Measurements from ENCODE around the gene HOXC6.
A peak's percentile ranks its signal among the peaks of the same experiment; 100 is the strongest.

HOXC6 gene

DNA sequence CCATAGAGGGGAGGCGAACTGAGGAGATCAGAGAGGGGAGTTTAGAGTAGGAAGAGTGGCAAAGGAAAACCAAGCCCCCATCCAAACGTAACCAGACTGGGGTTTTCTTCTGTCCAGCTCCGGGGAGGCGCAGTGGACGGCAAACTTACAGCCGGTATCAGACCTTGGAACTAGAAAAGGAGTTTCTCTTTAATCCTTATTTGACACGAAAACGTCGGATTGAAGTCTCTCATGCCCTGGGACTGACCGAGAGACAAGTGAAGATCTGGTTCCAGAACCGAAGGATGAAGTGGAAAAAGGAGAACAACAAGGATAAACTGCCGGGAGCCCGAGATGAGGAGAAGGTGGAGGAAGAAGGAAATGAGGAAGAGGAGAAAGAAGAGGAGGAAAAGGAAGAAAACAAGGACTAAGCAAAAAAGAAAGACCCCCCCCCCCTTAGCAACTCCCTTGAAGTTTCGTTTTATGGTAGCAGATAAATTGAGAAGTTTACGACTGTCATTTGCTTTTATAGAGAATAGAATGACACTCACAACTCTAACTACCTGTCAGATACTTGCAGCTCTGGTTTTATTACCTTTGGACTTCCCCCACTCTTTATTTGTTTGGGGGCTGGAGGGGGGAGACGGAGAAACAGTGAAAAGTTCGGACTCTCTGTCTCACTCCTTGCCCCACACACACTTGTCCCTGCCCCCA lies 17.1 kb upstream of the HOXC6 start:
- H3K23ac ChIP-seq (ENCODE audit: low read length in 2 of 2), result peak overlapping the region in 1 of 2 experiments; percentile 36
- peak overlapping the region; percentile 85 for H3K4me2 ChIP-seq (ENCODE audit: low read length, poor library complexity, severe bottlenecking)

DNA sequence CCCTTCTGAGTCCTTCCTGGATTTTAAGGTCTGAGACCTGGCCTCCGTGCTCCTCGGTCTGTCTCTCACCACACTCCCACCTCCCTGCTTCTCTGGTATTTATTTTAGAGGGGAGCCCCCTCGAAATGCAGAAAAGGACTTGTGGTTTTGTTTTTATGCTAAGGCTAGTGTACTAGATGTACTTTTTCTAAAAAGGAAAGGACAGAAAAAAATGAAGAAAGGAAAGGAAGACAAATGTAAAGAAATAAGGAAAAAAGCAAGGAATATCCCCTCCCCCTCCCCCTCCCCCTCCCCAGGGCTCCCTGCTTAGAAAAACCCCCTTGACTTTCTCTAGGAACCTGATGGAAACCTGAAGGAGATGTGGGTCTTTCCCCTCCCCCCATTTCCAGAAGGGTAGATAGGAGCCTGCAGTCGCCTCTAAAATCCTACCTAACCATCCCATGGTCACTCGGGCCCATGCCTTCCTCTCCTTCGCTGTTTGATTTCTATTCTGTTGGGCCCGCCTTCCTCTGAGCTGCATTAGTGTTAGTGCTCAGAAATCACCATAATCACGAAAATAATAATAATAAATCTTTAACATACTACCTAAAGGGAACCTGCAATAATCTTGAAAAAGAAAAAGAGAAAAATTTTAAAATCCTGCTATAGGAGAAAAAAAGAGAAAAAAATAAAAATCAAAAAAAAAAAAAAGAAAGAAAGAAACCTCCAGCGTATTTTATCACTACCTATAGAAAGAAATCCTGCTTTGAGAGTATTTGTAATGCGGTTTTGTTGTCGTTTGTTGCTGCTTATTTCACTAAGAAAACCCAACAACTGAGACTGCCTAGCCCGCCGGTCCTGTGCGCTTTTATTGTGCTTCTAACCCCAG lies 16.3 kb upstream of the HOXC6 start:
- peak overlapping the region; percentile 98 for H3K27ac ChIP-seq (ENCODE audit: low read length, poor library complexity, severe bottlenecking)
- H3K9ac ChIP-seq (ENCODE audit: low read length), result peak overlapping the region; percentile 96
- H3K4me1 ChIP-seq (ENCODE audit: control insufficient read depth, insufficient read depth, low read depth, low read length), result peaks cover 32% of the 10 kb centered on the region
- H2BK5ac ChIP-seq (ENCODE audit: low read depth, low read length, poor library complexity, severe bottlenecking), result no peak overlapping the region
- no peak overlapping the region for H2BK15ac ChIP-seq (ENCODE audit: low read depth, poor library complexity, severe bottlenecking)
- 24% methylated on average over 4 of the region's 14 CpGs for WGBS
- peak overlapping the region; percentile 60 for H4K8ac ChIP-seq (ENCODE audit: low read length)
- H3K4me3 ChIP-seq (ENCODE audit: insufficient read depth in 1 of 2, low read depth in 1 of 2, low read length in 2 of 2), result peak overlapping the region in 1 of 2 experiments; percentile 85
- peak overlapping the region in 1 of 2 experiments; percentile 36 for H3K23ac ChIP-seq (ENCODE audit: low read length in 2 of 2)
- H2AK5ac ChIP-seq (ENCODE audit: low read length, severe bottlenecking), result peak overlapping the region; percentile 75
- no peak overlapping the region for H2BK120ac ChIP-seq (ENCODE audit: low read depth, low read length)
- H3K9me3 ChIP-seq (ENCODE audit: control insufficient read depth, low read length), result no peaks in the 10 kb centered on the region
- H3K27me3 ChIP-seq (ENCODE audit: control insufficient read depth in 1 of 2, insufficient read depth in 1 of 2, low read length in 2 of 2), result no peaks in the 10 kb centered on the region
- peak overlapping the region in 1 of 2 experiments; percentile 83 for H3K18ac ChIP-seq (ENCODE audit: low read depth in 1 of 2, low read length in 2 of 2)
- H3K79me1 ChIP-seq (replicated peaks; ENCODE audit: low read length, poor library complexity, severe bottlenecking), result no peaks in the 10 kb centered on the region
- peak overlapping the region; percentile 85 for H3K4me2 ChIP-seq (ENCODE audit: low read length, poor library complexity, severe bottlenecking)
- H2AFZ ChIP-seq (ENCODE audit: low read depth, low read length), result no peak overlapping the region
- H2BK12ac ChIP-seq (ENCODE audit: low read length in 2 of 2), result no peak overlapping the region
- H4K91ac ChIP-seq (ENCODE audit: low read length), result no peak overlapping the region
- H3K36me3 ChIP-seq (ENCODE audit: control insufficient read depth in 1 of 2, insufficient read depth in 2 of 2, low read depth in 1 of 2, low read length in 2 of 2), result no peaks in the 10 kb centered on the region
- peak overlapping the region in 1 of 2 experiments; percentile 80 for H3K4ac ChIP-seq (ENCODE audit: low read depth in 1 of 2, low read length in 2 of 2)
- no peak for DNase-seq
- H3K14ac ChIP-seq (ENCODE audit: low read length in 2 of 2), result peak overlapping the region in 1 of 2 experiments; percentile 36

More for the DNA sequence above, 17.1 kb upstream of the HOXC6 start:
- Histone ChIP-seq H4K8ac (ENCODE audit: low read length) (peak overlapping the region; percentile 60), H2BK12ac (ENCODE audit: low read length in 2 of 2) (no peak overlapping the region), H3K4ac (ENCODE audit: low read depth in 1 of 2, low read length in 2 of 2) (peak overlapping the region in 1 of 2 experiments; percentile 81), H3K14ac (ENCODE audit: low read length in 2 of 2) (peak overlapping the region in 1 of 2 experiments; percentile 57), H2BK15ac (ENCODE audit: low read depth, poor library complexity, severe bottlenecking) (no peak overlapping the region), H3K4me3 (ENCODE audit: insufficient read depth in 1 of 2, low read depth in 1 of 2, low read length in 2 of 2) (peak overlapping the region; percentile 40 to 85), H3K18ac (ENCODE audit: low read depth in 1 of 2, low read length in 2 of 2) (peak overlapping the region; percentile 69 to 83), H4K91ac (ENCODE audit: low read length) (no peak overlapping the region), H3K9me3 (ENCODE audit: control insufficient read depth, low read length) (no peaks in the 10 kb centered on the region), H3K79me1 (replicated peaks; ENCODE audit: low read length, poor library complexity, severe bottlenecking) (no peaks in the 10 kb centered on the region), H3K27ac (ENCODE audit: low read length, poor library complexity, severe bottlenecking) (peak overlapping the region; percentile 73), H3K27me3 (ENCODE audit: control insufficient read depth in 1 of 2, insufficient read depth in 1 of 2, low read length in 2 of 2) (no peaks in the 10 kb centered on the region), H2AK5ac (ENCODE audit: low read length, severe bottlenecking) (peak overlapping the region; percentile 75), H2AFZ (ENCODE audit: low read depth, low read length) (no peak overlapping the region), H2BK120ac (ENCODE audit: low read depth, low read length) (peak overlapping the region; percentile 84), H2BK5ac (ENCODE audit: low read depth, low read length, poor library complexity, severe bottlenecking) (peak overlapping the region; percentile 46), H3K36me3 (ENCODE audit: control insufficient read depth in 1 of 2, insufficient read depth in 2 of 2, low read depth in 1 of 2, low read length in 2 of 2) (no peaks in the 10 kb centered on the region), H3K9ac (ENCODE audit: low read length) (peak overlapping the region; percentile 96), H3K4me1 (ENCODE audit: control insufficient read depth, insufficient read depth, low read depth, low read length) (peaks cover 39% of the 10 kb centered on the region)
- no peak for DNase-seq
- WGBS, result 5% methylated on average over 14 of the region's 17 CpGs

DNA sequence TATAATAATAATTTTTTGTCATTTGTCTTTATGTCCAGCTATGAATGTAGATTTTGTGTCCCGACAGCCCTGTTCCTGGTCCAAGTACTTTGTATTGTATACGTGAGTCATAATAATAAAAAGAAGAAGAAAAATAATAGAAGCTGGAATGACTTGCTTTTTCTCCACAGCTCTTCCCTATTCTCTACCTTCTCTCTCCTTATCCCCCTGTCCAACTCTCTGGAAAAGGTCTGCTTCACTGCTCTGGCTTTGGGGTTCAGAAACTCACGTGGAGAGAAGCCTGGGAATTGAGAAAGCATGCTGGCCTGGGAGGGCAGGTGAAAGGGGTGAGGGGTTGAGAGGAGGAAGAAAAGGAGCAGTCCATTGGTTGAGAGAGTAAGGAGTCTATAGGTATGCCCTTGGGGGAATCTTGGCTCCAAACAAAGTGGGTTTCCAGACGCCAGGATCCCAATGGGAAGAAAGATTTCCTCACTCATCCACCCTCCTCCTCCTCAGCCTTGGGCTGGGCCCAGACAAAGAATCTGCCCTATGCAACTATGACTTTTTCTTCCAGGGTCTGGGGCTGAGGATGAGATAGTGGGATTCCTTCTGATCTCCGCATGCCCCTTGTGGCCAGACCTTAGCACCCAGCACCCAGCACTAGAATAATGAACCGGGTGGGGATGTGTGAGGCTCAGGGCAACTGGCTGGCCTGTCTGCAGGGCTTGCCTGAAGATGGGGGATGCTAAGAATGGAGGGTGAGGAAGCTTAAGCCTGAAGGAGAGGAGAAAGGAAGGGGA lies 15.4 kb upstream of the HOXC6 start:
- peak overlapping the region; percentile 96 for H3K9ac ChIP-seq (ENCODE audit: low read length)
- H2BK12ac ChIP-seq (ENCODE audit: low read length in 2 of 2), result peak overlapping the region; percentile 9 to 61
- H3K4me1 ChIP-seq (ENCODE audit: control insufficient read depth, insufficient read depth, low read depth, low read length), result peaks cover 27% of the 10 kb centered on the region
- H3K27me3 ChIP-seq (ENCODE audit: control insufficient read depth in 1 of 2, insufficient read depth in 1 of 2, low read length in 2 of 2), result no peaks in the 10 kb centered on the region
- peak overlapping the region; percentile 60 for H4K91ac ChIP-seq (ENCODE audit: low read length)
- peak overlapping the region; percentile 98 for H3K27ac ChIP-seq (ENCODE audit: low read length, poor library complexity, severe bottlenecking)
- H3K36me3 ChIP-seq (ENCODE audit: control insufficient read depth in 1 of 2, insufficient read depth in 2 of 2, low read depth in 1 of 2, low read length in 2 of 2), result no peaks in the 10 kb centered on the region
- 41% methylated on average over 3 of the region's 6 CpGs for WGBS
- H3K4me2 ChIP-seq (ENCODE audit: low read length, poor library complexity, severe bottlenecking), result peak overlapping the region; percentile 57
- H2AK5ac ChIP-seq (ENCODE audit: low read length, severe bottlenecking), result peak overlapping the region; percentile 38
- H2BK15ac ChIP-seq (ENCODE audit: low read depth, poor library complexity, severe bottlenecking), result no peak overlapping the region
- DNase-seq, result peak; percentile 45
- H3K4ac ChIP-seq (ENCODE audit: low read depth in 1 of 2, low read length in 2 of 2), result peak overlapping the region; percentile 13 to 46
- H3K14ac ChIP-seq (ENCODE audit: low read length in 2 of 2), result no peak overlapping the region
- peak overlapping the region; percentile 75 for H4K8ac ChIP-seq (ENCODE audit: low read length)
- peak overlapping the region; percentile 68 for H2BK5ac ChIP-seq (ENCODE audit: low read depth, low read length, poor library complexity, severe bottlenecking)
- H2AFZ ChIP-seq (ENCODE audit: low read depth, low read length), result no peak overlapping the region
- peak overlapping the region; percentile 87 for H2BK120ac ChIP-seq (ENCODE audit: low read depth, low read length)
- peak overlapping the region; percentile 55 to 87 for H3K18ac ChIP-seq (ENCODE audit: low read depth in 1 of 2, low read length in 2 of 2)
- no peaks in the 10 kb centered on the region for H3K79me1 ChIP-seq (replicated peaks; ENCODE audit: low read length, poor library complexity, severe bottlenecking)
- H3K9me3 ChIP-seq (ENCODE audit: control insufficient read depth, low read length), result no peaks in the 10 kb centered on the region
- peak overlapping the region in 1 of 2 experiments; percentile 77 for H3K4me3 ChIP-seq (ENCODE audit: insufficient read depth in 1 of 2, low read depth in 1 of 2, low read length in 2 of 2)
- H3K23ac ChIP-seq (ENCODE audit: low read length in 2 of 2), result peak overlapping the region in 1 of 2 experiments; percentile 85

Data from mesenchymal stem cell (in vitro differentiated cells and primary cell).